Frontal cortex (tissue), 4 donors: ENCODE data around the gene LRRC59. TPM values are rescaled to one million over a fixed set of nuclear protein-coding genes. Genes with fewer than 3 reads are reported as not detected.
"Not testable (repeated sequence)": the region's sequence is repeated elsewhere in the genome, so short reads cannot be mapped to it uniquely, and the experiment has no call there.

Experiments used
- DNase-seq, 2 donors: peaks; one replicate each; pipeline ENCODE4 v3.0.0; 2012; ENCODE audit warnings: low spot score in 2 of 2
- FAIRE-seq: peaks from 2 replicates; lab custom pipeline; 2012; peaks lifted over from hg19 to GRCh38; lab: Jason Lieb, UNC
- total RNA-seq: library from RNA; depleted of rRNA; stranded (reverse); fragments of >200 nt; gene quantifications from one replicate; pipeline ENCODE4 v1.2.3, GENCODE V29; 2014
- donor health status: control.
- donor health status: control.
- donor health status: control.

Gene LRRC59
- total RNA-seq = 38.7 TPM

- FAIRE-seq (no peak), DNase-seq (peak; percentile 83 to 90)
Observed at GRCh38 chr17:50397111-50397918, at the start of gene LRRC59. LRRC59 (minus strand) TSS chr17:50397523; CDS start chr17:50397317, 206 bp downstream.

GRCh38 chr17:50445730-50446325, 48.5 kb upstream of the LRRC59 start:
- DNase-seq (no peak), FAIRE-seq (no peak)

GRCh38 chr17:50444841-50445715, 47.8 kb upstream of the LRRC59 start:
- no peak for FAIRE-seq
- no peak for DNase-seq

DNA sequence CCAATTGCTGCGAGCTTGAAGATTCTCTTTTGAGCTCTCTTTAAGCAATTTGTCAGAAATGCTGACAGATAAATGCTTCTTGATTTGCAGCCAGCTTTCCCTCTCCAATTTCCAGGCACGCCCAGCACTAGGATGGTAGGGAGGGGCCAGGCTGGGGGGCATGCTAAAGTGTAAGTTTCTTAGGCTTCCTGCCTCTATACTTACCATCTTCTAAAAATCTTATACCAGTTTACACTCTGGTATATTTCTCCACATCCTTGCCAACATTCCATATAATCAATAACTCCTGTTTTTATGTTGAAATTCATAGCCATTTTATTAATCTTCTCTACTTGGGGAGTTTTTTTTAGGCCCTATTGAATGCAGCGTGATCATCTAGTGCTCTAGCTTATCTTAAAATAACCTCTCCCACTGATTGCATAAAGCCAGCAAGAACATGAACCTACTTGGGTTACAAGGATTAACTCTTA, 46.2 kb upstream of the LRRC59 start:
- FAIRE-seq = no peak
- no peak for DNase-seq

DNA sequence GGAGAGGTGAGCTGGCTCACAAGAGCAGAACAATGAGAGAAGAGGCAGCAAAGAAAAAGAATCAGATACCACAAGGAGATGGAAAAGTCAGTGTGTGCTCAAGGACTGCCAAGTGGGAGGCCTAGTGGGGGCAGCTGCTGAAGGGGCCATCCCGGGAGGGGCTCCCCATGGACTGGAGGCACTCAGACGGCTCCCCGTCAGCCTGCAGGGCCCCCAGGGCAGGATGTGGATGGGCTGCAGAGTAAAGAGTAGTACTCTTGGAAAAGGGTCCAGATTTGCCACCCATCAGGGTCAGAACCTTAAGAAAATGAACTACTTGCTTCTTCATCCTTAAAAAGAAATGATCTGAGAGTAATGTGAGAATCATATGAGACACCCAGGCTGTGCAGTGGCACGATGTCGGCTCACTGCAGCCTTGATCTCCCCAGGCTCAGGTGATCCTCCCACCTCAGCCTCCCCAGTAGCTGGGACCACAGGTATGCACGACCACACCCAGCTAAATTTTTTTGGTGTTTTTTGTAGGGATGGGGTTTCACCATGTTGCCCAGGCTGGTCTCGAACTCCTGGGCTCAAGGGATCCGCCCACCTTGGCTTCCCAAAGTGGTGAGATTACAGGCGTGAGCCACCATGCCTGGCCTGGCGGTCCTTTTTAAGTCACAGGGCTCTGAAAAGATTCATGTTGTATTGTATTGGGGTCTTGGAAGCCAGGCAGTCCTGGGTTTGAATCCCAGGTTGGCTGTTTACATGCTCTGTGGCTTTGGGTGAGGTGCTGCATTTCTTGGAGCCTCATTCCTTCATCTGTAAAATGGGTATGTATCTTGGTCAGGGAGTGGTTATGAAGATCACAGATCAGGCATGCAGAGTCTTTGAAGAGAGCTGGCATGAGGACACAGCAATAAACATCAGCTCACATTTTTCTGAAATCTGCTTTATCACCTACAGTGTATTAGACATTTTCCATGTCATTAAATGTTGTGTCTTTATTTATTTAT, 43.8 kb upstream of the LRRC59 start:
- DNase-seq (no peak), FAIRE-seq (no peak)

GRCh38 chr17:50440172-50440837, 43.0 kb upstream of the LRRC59 start:
- FAIRE-seq (no peak), DNase-seq (no peak)

DNA sequence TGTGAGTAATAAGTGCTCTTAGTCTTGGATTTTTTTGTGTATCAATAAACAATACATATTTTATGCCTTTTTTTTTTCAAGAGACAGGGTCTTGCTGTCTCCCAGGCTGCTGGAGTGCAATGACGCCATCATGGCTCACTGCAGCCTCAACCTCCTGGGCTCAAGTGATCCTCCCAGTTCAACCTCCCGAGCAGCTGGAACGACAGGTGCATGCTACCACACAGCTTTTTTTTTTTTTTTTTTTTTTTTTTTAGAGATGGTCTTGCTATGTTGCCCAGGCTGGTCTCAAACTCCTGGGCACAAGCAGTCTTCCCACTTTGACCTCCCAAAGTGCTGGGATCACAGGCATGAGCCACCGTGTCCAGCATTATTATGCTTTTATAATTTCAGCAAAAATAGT, 41.7 kb upstream of the LRRC59 start:
- DNase-seq (no peak), FAIRE-seq (no peak)

DNA sequence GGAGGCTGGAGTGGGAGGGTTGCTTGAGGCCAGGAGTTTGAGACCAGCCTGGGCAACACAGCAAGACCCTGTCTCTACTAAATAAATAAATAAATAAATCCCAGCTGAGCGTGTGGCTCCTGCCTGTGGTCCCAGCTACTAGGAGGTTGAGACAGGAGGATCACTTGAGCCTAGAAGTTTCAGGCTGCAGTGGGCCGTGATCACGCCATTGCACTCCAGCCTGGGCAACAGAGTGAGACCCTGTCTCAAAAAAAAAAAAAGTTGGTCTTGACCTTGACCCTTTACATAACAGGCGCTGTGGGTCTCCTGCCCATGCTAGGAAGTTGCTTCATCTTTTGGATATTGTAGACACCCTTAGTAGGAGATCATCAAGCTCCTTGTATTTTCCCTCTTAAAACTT, 40.1 kb upstream of the LRRC59 start:
- no peak for FAIRE-seq
- DNase-seq = no peak

GRCh38 chr17:50432125-50432762, 34.9 kb upstream of the LRRC59 start:
- no peak for DNase-seq
- FAIRE-seq = no peak

- FAIRE-seq = no peak
- no peak for DNase-seq
Observed at GRCh38 chr17:50430821-50431618, 33.7 kb upstream of the LRRC59 start.

DNA sequence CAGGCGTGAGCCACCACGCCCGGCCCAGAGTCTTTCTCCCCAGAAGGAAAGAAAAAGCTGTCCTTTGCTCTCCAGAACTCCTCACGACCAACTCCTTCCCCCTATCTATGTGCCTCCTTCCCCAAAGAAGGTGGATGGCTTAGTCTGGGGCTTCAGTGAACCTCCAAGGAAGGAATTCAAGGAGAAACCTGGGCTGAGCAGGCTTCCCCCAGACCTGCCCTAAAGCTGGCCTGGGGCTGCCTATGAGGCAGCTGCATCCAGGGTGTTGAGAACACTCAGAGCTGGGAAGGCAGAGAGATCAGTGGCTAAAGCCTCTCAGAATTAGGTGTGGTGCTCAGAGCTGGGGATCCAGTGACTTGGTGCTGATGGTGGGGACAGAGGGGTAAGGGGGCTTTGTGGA, 32.5 kb upstream of the LRRC59 start:
- FAIRE-seq (no peak), DNase-seq (no peak)

DNA sequence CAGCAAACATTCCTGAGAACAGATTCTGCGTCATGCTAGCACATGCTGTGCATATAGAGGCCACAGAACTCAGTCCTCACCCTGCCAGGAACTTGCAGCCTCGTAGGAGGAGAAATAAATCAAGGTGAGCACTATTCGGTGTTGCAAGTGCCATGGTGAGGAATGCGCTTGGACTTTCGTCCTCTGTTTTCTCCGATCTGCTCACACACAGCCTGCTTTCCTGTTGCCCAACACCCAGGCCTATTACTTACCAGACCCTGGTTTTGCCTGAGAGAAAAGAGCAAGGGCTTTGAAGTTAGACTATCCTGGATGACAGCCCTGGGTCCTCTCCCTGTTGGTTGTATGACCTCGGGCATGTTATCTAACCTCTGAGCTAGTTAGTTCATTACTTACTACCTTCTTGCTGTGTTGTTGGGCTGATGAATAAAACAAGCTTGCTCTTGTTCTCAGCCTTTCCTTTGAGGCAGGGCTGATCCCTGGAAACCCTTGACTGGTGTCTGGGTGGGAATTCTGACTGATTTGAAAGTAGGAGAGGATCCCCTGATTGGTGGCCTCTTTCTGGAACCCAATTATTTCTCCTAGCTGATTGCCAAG, 31.6 kb upstream of the LRRC59 start:
- DNase-seq = no peak
- no peak for FAIRE-seq

- DNase-seq, FAIRE-seq: not testable (repeated sequence)
Observed at GRCh38 chr17:50428126-50428525, 30.8 kb upstream of the LRRC59 start.

DNA sequence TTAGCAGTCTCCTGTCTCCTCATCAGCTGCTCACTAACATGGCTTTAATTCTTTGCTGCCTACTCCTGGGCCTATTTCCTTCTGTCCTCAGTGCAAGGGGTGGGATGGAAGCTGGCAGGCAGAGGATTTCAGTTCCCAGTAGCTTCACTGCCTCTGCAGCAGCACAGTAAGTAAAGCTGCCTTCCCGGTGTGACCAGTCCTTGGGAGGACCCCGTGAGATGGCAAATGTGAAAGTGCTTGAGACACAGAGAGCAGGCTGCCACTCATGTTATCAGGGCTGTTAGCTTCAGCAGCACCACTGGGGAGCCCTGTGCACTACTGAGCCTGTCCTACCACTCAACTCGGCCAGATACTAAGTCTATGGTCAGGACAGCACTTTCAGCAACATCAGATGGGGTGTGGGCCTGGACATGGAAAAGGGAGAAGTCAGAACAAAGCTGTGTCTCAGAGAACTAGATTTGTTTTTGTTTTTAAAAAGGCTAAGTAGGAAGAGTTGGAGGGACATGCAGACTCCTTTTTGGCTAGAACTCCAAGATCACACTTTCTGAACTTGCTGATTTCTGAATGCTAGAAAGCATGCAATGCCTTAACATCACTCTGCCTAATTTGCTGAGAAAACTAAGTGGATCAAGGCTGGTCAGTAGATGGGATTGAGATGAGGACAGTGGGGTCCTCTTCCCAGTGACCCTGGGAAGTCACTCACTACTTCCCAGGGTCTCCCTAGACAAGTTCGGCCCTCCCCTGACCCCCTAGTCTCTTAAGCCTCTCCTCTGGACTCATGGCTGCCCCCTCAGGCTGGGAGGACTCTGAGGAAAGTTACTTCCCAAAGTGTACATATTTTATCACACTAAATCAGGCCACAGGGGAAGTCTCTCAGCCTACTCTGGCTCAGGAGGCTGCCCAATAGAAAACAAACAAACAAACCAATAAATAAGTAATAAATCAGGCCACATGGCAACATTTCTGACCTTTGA, 29.8 kb upstream of the LRRC59 start:
- FAIRE-seq (no peak), DNase-seq (peak; percentile 24 to 34)

GRCh38 chr17:50426472-50426782, 29.1 kb upstream of the LRRC59 start:
- no peak for DNase-seq
- FAIRE-seq = no peak
